Stimulated activated CD4-positive, alpha-beta T cell treated with anti-CD3 and anti-CD28 coated beads, Interleukin-4, amount 100 ng/mL, for 1 hour (primary cell): ENCODE data around the gene OCA2.

Experiments
- DNase-seq: peaks from one replicate; pipeline ENCODE4 v3.0.0-alpha.2; 2020

The OCA2 gene

GRCh38 chr15:28068930-28069329 lies 30.2 kb downstream of the OCA2 start:
- no peak for DNase-seq

- no peak for DNase-seq
These were observed 32.9 kb downstream of the OCA2 start for GRCh38 chr15:28066231-28066630.

GRCh38 chr15:28060005-28060404 lies 39.1 kb downstream of the OCA2 start:
- DNase-seq = no peak

- no peak for DNase-seq
These were observed 41.0 kb downstream of the OCA2 start for GRCh38 chr15:28058082-28058481.

- DNase-seq = no peak
These were observed 47.0 kb downstream of the OCA2 start for GRCh38 chr15:28051955-28052633.

- DNase-seq = no peak
These were observed 49.5 kb downstream of the OCA2 start for GRCh38 chr15:28049581-28049980.

GRCh38 chr15:28047277-28047676 lies 51.8 kb downstream of the OCA2 start:
- DNase-seq = no peak

- DNase-seq = no peak
These were observed 54.9 kb downstream of the OCA2 start for GRCh38 chr15:28044121-28044672.

- DNase-seq = no peak
These were observed 55.4 kb downstream of the OCA2 start for GRCh38 chr15:28043691-28044091.

- no peak for DNase-seq
These were observed 61.0 kb downstream of the OCA2 start for GRCh38 chr15:28037969-28038590.

- no peak for DNase-seq
These were observed 65.7 kb downstream of the OCA2 start for GRCh38 chr15:28033443-28033842.

- DNase-seq = no peak
These were observed 68.3 kb downstream of the OCA2 start for GRCh38 chr15:28030801-28031200.

- DNase-seq = no peak
These were observed 71.4 kb downstream of the OCA2 start for GRCh38 chr15:28027714-28028076.

GRCh38 chr15:28026764-28027713 lies 72.1 kb downstream of the OCA2 start:
- DNase-seq = no peak

GRCh38 chr15:28026221-28026620 lies 72.9 kb downstream of the OCA2 start:
- DNase-seq = no peak

- DNase-seq = no peak
These were observed 73.7 kb downstream of the OCA2 start for GRCh38 chr15:28025413-28025812.

- no peak for DNase-seq
These were observed 74.2 kb downstream of the OCA2 start for GRCh38 chr15:28024889-28025250.

GRCh38 chr15:28023933-28024888 lies 74.9 kb downstream of the OCA2 start:
- no peak for DNase-seq

- no peak for DNase-seq
These were observed 75.7 kb downstream of the OCA2 start for GRCh38 chr15:28023422-28023821.

- DNase-seq = no peak
These were observed 76.2 kb downstream of the OCA2 start for GRCh38 chr15:28022961-28023360.

GRCh38 chr15:28022181-28022580 lies 76.9 kb downstream of the OCA2 start:
- DNase-seq = no peak

- DNase-seq = no peak
These were observed 77.7 kb downstream of the OCA2 start for GRCh38 chr15:28021281-28022039.
